Activated CD8-positive, alpha-beta T cell treated with anti-CD3 and anti-CD28 coated beads for 36 hours (primary cell): ENCODE results near the gene LRRC37A3. TPM values are rescaled to one million over a fixed set of nuclear protein-coding genes. Genes with fewer than 3 reads are reported as not detected.
"Not testable (repeated sequence)": the region's sequence is repeated elsewhere in the genome, so short reads cannot be mapped to it uniquely, and the experiment has no call there.

Experiments used
- ATAC-seq: fragments of 200-7000 bp; cut with Tn5 transposase; one replicate; pipeline ENCODE4 v1.10.0; 2021; ENCODE audit warnings: mild to moderate bottlenecking, moderate library complexity
- CTCF ChIA-PET: fragments of 350-600 bp; sonication (Branson Sonifier 250); formaldehyde crosslinking; loops from one replicate; lab custom pipeline; 2021; ENCODE audit warnings: antibody characterized with exemption; lab: Charles Lee
- POLR2A ChIA-PET: fragments of 350-600 bp; sonication (Branson Sonifier 250); formaldehyde crosslinking; loops from one replicate; lab custom pipeline; 2021; ENCODE audit warnings: antibody characterized with exemption; lab: Charles Lee
- DNase-seq: peaks from one replicate; pipeline ENCODE4 v3.0.0-alpha.2; 2020
- H3K27ac Mint-ChIP-seq: one replicate; pipeline ENCODE4 v1.8.0; 2021; ENCODE audit warnings: mild to moderate bottlenecking, mixed read lengths
- H3K27me3 Mint-ChIP-seq: one replicate; pipeline ENCODE4 v1.8.0; 2021; ENCODE audit warnings: mixed read lengths
- H3K36me3 Mint-ChIP-seq: one replicate; pipeline ENCODE4 v1.8.0; 2021; ENCODE audit warnings: low read depth, mixed read lengths
- H3K4me1 Mint-ChIP-seq: one replicate; pipeline ENCODE4 v1.8.0; 2021; ENCODE audit warnings: low read depth, mixed read lengths
- H3K4me3 Mint-ChIP-seq: one replicate; pipeline ENCODE4 v1.8.0; 2021; ENCODE audit warnings: mild to moderate bottlenecking, moderate library complexity, mixed read lengths
- H3K9me3 Mint-ChIP-seq: one replicate; pipeline ENCODE4 v1.8.0; 2021; ENCODE audit warnings: mixed read lengths
- intact Hi-C: fragments of 100-400 bp; cut with micrococcal nuclease; formaldehyde crosslinking; loops from one replicate; pipeline ENCODE4 v1.10.0; 2022
- total RNA-seq, 2 experiments: library from RNA; stranded (reverse); gene quantifications; one replicate each; pipeline ENCODE4 v1.2.3, GENCODE V29; 2021
- TF ChIP-seq, protein P1 (sequence below): fragments of 200-600 bp; IDR thresholded peaks from one replicate; pipeline ENCODE4 v1.8.0; 2022; ENCODE audit warnings: antibody characterized with exemption, mild to moderate bottlenecking

LRRC37A3 gene
- total RNA-seq, 2 experiments from 2014 or later: 4.3 to 4.8 TPM

- peak; percentile 35 for ATAC-seq
- TF ChIP-seq, protein P1, sequence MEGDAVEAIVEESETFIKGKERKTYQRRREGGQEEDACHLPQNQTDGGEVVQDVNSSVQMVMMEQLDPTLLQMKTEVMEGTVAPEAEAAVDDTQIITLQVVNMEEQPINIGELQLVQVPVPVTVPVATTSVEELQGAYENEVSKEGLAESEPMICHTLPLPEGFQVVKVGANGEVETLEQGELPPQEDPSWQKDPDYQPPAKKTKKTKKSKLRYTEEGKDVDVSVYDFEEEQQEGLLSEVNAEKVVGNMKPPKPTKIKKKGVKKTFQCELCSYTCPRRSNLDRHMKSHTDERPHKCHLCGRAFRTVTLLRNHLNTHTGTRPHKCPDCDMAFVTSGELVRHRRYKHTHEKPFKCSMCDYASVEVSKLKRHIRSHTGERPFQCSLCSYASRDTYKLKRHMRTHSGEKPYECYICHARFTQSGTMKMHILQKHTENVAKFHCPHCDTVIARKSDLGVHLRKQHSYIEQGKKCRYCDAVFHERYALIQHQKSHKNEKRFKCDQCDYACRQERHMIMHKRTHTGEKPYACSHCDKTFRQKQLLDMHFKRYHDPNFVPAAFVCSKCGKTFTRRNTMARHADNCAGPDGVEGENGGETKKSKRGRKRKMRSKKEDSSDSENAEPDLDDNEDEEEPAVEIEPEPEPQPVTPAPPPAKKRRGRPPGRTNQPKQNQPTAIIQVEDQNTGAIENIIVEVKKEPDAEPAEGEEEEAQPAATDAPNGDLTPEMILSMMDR: peak; percentile 76
- peak; percentile 61 for DNase-seq
- H3K27me3 Mint-ChIP-seq, H3K27ac Mint-ChIP-seq, H3K36me3 Mint-ChIP-seq, H3K9me3 Mint-ChIP-seq, H3K4me3 Mint-ChIP-seq: not testable (repeated sequence)
- intact Hi-C loops: loop anchor here (10.0 kb wide), 1 partner anchor 233 kb away; no protein-coding TSS in a partner anchor
- ChIA-PET CTCF (interaction anchor here (0.7 to 3.4 kb wide), 22 partner anchors 9 to 236 kb away, joined by 3 to 21 read pairs (median 3); partner anchors contain the start of gene LRRC37A3), POLR2A (interaction anchor here (1.3 kb wide), 1 partner anchor 24 kb away, joined by 6 read pairs; no protein-coding TSS in a partner anchor)
- H3K4me1 Mint-ChIP-seq: peaks cover 31% of the 10 kb centered on the region
Observed at GRCh38 chr17:64961563-64962378, 42.5 kb upstream of the LRRC37A3 start.

DNA sequence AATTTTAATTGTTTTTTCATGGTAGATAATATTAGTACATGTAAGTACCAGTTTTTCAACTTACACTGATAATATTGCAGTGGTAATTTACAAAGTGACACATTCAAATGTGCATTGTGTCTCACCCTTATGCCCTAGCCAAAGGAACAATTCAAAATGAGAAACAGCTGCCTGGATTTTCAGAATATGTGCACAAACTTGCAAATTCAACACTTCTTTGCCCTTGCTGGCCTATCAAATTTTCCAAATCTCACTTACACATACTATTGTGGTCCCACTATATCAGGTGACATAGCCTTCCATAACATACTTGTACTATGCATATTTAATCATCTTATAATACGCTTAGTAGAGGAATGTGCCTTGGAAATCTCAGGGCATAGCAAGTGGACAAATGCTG, 32.6 kb upstream of the LRRC37A3 start:
- ATAC-seq: no peak
- POLR2A ChIA-PET: no interaction called here
- TF ChIP-seq, protein P1: no peak
- CTCF ChIA-PET: interaction anchor here (1.7 to 2.3 kb wide), 2 partner anchors 10 to 13 kb away, joined by 8 to 10 read pairs; no protein-coding TSS in a partner anchor
- Mint-ChIP-seq H3K27me3 (no peaks in the 10 kb centered on the region), H3K36me3 (no peaks in the 10 kb centered on the region), H3K27ac (no peak overlapping the region), H3K9me3 (no peaks in the 10 kb centered on the region), H3K4me3 (no peak overlapping the region), H3K4me1 (no peaks in the 10 kb centered on the region)
- no peak for DNase-seq
- intact Hi-C loops: no loop called here

DNA sequence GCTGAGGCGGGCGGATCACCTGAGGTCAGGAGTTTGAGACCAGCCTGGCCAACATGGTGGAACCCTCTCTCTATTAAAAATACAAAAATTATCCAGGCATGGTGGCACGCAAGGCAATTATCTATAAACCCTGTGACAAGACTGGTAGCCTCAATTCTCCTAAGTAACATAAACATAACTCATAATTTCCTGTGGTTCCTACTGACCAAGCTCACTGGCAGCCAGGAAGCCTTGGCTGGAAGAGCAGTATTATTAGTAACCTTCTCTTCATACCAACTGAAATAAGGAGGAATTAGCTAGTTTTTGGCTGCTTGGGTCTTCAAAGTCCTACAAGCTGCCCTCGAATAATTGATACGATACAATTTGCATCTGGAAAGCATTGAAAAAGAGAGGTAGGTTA, 31.6 kb upstream of the LRRC37A3 start:
- ATAC-seq (no peak), DNase-seq (no peak)
- H3K4me3 Mint-ChIP-seq: no peak overlapping the region
- ChIA-PET CTCF (interaction anchor here (0.7 kb wide), 1 partner anchor 11 kb away, joined by 3 read pairs; no protein-coding TSS in a partner anchor), POLR2A (no interaction called here)
- H3K9me3 Mint-ChIP-seq: no peaks in the 10 kb centered on the region
- no peak overlapping the region for H3K27ac Mint-ChIP-seq
- H3K4me1 Mint-ChIP-seq: peaks cover 3% of the 10 kb centered on the region
- H3K27me3 Mint-ChIP-seq: no peaks in the 10 kb centered on the region
- H3K36me3 Mint-ChIP-seq: no peaks in the 10 kb centered on the region
- intact Hi-C loops: no loop called here
- TF ChIP-seq, protein P1: no peak

DNA sequence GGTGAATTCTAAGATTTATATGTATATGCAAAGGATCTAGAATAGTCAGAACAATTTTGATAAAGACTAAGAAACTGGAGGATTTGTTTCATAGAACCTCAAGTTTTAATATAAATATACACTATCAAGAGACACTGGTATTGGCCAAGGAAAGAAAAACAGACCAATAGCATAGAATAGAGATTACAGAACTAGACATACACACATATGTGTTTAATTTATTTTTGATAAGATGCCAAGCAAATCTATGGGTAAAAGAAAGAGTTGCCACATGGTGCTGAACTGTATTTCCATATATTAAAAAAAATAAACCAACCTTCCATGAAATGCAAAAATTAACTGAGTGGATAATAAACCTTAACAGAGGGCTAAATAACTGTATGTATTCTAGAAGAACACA, 27.9 kb upstream of the LRRC37A3 start:
- H3K4me3 Mint-ChIP-seq: no peak overlapping the region
- POLR2A ChIA-PET: no interaction called here
- TF ChIP-seq, protein P1: no peak
- no peak overlapping the region for H3K27ac Mint-ChIP-seq
- peaks cover 3% of the 10 kb centered on the region for H3K4me1 Mint-ChIP-seq
- H3K36me3 Mint-ChIP-seq: no peaks in the 10 kb centered on the region
- ATAC-seq: no peak
- intact Hi-C loops: no loop called here
- H3K9me3 Mint-ChIP-seq: no peaks in the 10 kb centered on the region
- CTCF ChIA-PET: no interaction called here
- H3K27me3 Mint-ChIP-seq: no peaks in the 10 kb centered on the region
- no peak for DNase-seq

- POLR2A ChIA-PET: interaction anchor here (1.1 kb wide), 1 partner anchor 44 kb away, joined by 3 read pairs; no protein-coding TSS in a partner anchor
- intact Hi-C loops: no loop called here
- H3K4me3 Mint-ChIP-seq: no peak overlapping the region
- no peak overlapping the region for H3K27ac Mint-ChIP-seq
- DNase-seq (no peak), ATAC-seq (no peak)
- peaks cover 3% of the 10 kb centered on the region for H3K4me1 Mint-ChIP-seq
- CTCF ChIA-PET: interaction anchor here (0.9 to 3.3 kb wide), 5 partner anchors 12 to 256 kb away, joined by 3 to 9 read pairs (median 3); partner anchors contain the start of gene LRRC37A3
- TF ChIP-seq, protein P1: no peak
- H3K27me3 Mint-ChIP-seq: no peaks in the 10 kb centered on the region
- H3K36me3 Mint-ChIP-seq: no peaks in the 10 kb centered on the region
- no peaks in the 10 kb centered on the region for H3K9me3 Mint-ChIP-seq
Observed at GRCh38 chr17:64941761-64942160, 22.5 kb upstream of the LRRC37A3 start.
